Anterior cingulate cortex (tissue), 58 donors: Measurements from ENCODE around the gene SLC8B1.

ENCODE experiments used
- DNase-seq, 58 donors: peaks; one replicate each; lab custom pipeline; 2025; lab: John Stamatoyannopoulos, UW

The SLC8B1 gene

DNA sequence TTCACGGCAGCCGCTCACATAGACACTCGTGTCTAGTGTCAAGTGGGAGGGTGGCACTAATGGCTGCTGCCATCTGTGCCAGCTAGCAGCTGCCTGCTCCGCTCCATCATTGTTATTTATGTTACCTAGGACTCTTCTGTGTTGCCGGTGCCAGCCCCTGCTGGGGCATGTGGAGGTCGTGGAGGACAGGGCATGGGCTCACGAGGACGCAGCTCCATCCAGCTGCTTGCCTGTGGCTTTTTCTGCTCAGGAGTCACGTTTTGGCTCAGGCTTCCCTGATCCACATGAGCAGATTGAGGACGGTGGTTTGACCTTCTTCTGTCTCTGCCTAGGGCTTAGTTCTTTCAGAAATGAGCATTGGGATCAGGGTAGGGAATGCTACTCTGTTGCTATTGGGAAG is 82.4 kb downstream of the SLC8B1 start:
- no peak for DNase-seq

DNA sequence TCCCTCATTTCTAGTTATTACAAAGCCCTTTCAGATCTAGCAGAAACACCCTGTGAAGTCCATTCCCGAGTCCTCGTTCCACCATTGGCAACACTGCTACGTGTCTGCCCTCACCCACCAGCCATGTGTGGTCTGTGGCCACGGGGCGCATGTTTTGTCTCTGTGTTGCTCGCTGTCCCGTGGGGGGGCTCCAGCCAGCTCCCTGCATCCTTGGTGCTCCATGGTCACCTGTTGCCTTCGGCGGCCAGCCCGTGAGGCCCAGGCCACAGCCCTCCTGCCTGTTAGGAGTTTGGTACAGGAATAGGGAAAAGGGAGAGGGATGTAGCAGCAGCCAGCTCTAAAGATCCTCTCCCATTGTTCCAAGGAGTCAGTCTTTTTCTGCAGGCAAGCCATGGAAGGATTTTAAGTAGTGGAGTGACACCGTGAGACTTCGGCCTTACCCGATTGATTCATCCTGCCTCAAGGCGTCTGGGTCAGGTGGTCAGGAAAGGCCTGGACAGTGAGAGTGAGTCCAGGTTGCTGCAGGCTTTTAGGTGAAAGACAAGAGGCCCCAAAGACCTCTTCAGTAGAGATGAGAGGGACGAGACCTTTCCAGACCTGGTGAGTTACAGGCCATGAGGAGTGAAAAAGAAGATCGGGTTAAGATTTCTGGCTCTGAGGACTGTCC is 83.4 kb downstream of the SLC8B1 start:
- DNase-seq: no peak

DNA sequence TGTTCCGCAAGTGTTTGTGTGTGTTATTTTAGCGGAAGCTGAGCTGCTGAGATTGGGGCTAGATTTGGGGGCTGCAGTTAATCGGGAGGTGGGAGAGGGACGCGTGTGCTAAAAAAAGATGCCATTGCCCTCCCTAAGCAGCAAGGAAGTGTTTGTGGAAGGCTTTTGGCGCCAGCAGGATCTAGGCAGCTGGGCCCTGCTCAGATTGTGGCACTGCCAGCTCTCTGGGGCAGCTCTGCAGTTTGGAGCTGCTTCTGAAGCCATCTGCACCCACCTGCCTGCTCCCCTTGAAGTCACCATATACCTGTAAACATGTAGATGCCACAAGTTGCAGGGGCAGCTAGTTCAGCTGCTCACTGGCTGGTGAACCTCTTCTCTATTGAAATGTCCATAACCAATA is 84.9 kb downstream of the SLC8B1 start:
- no peak for DNase-seq

DNA sequence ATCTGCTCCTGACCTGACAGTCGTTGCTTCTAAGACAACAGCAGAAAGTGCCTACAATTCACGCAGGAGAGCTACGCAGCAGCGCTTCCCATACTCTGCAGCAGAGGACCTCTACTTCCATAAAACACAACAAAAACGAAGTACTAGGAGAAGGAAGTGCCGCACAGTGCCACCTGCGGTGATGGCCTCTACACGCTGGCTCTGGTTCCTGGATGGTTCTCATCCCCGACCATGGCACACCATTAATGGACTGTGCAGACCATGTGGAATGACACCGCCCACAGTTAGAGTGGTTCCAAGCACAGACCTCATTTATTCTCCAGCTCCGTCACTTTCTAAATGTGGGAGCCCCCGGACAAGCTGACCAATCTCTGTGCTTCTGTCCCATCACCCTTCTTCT is 85.4 kb downstream of the SLC8B1 start:
- DNase-seq: no peak

DNA sequence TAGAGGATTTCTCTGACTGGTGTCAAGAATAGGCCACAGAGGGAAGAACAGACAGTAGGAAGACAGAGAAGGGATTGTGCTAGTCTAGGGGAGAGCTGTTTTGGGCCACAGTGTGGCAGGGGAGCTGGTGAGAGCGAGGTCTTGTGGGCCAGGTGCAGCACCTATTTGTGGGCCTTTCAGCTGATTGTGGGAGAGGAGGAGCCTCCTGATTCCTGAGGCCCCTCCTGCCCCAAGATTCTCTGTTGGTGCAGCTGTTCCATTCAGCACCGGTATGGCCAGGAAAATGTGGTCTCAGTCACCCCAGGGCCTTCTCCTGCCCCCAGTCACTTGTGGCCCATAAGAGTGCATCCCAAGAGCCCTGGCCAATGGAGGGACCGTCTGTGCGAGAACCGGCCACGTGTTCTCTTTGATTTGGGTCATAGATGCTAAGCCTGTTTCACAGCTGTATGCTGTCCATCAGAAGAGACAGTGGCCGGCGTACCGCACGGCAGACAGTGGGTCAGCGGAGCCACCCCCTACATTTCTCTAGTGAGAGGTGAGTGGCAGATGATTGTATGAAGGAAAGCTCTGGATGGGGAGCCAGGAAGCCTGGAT is 86.0 kb downstream of the SLC8B1 start:
- no peak for DNase-seq
